Neural progenitor cell (in vitro differentiated cells): Measurements from ENCODE around the gene TCERG1L. TPM values are rescaled to one million over a fixed set of nuclear protein-coding genes. Genes with fewer than 3 reads are reported as not detected.

Experiments
- DNase-seq: peaks from one replicate; pipeline ENCODE4 v3.0.0-alpha.2; 2016; ENCODE audit warnings: low spot score
- H2AFZ ChIP-seq: fragments of 200-600 bp; sonication (generic); replicated peaks from 2 replicates; pipeline ENCODE4 v1.6.1; 2016; ENCODE audit warnings: antibody characterized with exemption
- H3F3A ChIP-seq: fragments of 200-600 bp; sonication (generic); 2 replicates; pipeline ENCODE4 v1.6.1; 2016; ENCODE audit warnings: antibody characterized with exemption, low read depth
- H3K27ac ChIP-seq: fragments of 200-600 bp; sonication (generic); 2 replicates; pipeline ENCODE4 v1.5.1; 2016; ENCODE audit warnings: mild to moderate bottlenecking
- H3K27me3 ChIP-seq: fragments of 200-600 bp; sonication (generic); 2 replicates; pipeline ENCODE4 v1.6.1; 2016; ENCODE audit warnings: mild to moderate bottlenecking, moderate library complexity
- H3K36me3 ChIP-seq: fragments of 200-600 bp; sonication (generic); 2 replicates; pipeline ENCODE4 v1.5.1; 2016
- H3K4me1 ChIP-seq: fragments of 200-600 bp; sonication (generic); 2 replicates; pipeline ENCODE4 v1.6.1; 2016; ENCODE audit warnings: mixed run types
- H3K4me2 ChIP-seq: fragments of 200-600 bp; sonication (generic); 2 replicates; pipeline ENCODE4 v1.6.1; 2016
- H3K4me3 ChIP-seq: fragments of 200-600 bp; sonication (generic); 2 replicates; pipeline ENCODE4 v1.5.1; 2016
- H3K79me2 ChIP-seq: fragments of 200-600 bp; sonication (generic); 2 replicates; pipeline ENCODE4 v1.6.1; 2016; ENCODE audit warnings: low read depth
- H3K9ac ChIP-seq: fragments of 200-600 bp; sonication (generic); 2 replicates; pipeline ENCODE4 v1.6.1; 2016
- H3K9me3 ChIP-seq: fragments of 200-600 bp; sonication (generic); 2 replicates; pipeline ENCODE4 v1.5.1; 2016; ENCODE audit warnings: low read depth
- H4K20me1 ChIP-seq: fragments of 200-600 bp; sonication (generic); 2 replicates; pipeline ENCODE4 v1.6.1; 2016; ENCODE audit warnings: low read depth
- H3K27ac Mint-ChIP-seq: 3 replicates; pipeline ENCODE4 v1.8.0; 2021; ENCODE audit warnings: mixed read lengths
- H3K27me3 Mint-ChIP-seq: 2 replicates; pipeline ENCODE4 v1.8.0; 2022; ENCODE audit warnings: low read depth, mild to moderate bottlenecking, inconsistent platforms, moderate library complexity, mixed read lengths; ENCODE audit not compliant: insufficient read depth
- H3K36me3 Mint-ChIP-seq: 3 replicates; pipeline ENCODE4 v1.8.0; 2021; ENCODE audit warnings: mixed read lengths
- H3K4me1 Mint-ChIP-seq: 3 replicates; pipeline ENCODE4 v1.8.0; 2021; ENCODE audit warnings: mixed read lengths
- H3K4me3 Mint-ChIP-seq: 3 replicates; pipeline ENCODE4 v1.8.0; 2021; ENCODE audit warnings: mild to moderate bottlenecking, moderate library complexity, mixed read lengths
- H3K9me3 Mint-ChIP-seq: 3 replicates; pipeline ENCODE4 v1.8.0; 2020; ENCODE audit warnings: mixed read lengths
- EZH2 ChIP-seq: fragments of 200-600 bp; sonication (generic); IDR thresholded peaks from 2 replicates; pipeline ENCODE4 v1.6.1; 2017; ENCODE audit warnings: antibody characterized with exemption, mild to moderate bottlenecking, moderate library complexity
- EZH2phosphoT487 ChIP-seq: fragments of 200-600 bp; sonication (generic); IDR thresholded peaks from 2 replicates; pipeline ENCODE4 v1.6.1; 2017; ENCODE audit warnings: antibody characterized with exemption
- total RNA-seq: library from RNA; depleted of rRNA; stranded (reverse); fragments of >200 nt; gene quantifications from 2 replicates; pipeline ENCODE4 v1.2.3, GENCODE V29; 2015; ENCODE audit warnings: low replicate concordance
- TF ChIP-seq, protein P1 (sequence below): fragments of 200-600 bp; sonication (generic); IDR thresholded peaks from 2 replicates; pipeline ENCODE4 v1.5.1; 2017; ENCODE audit warnings: antibody characterized with exemption, mild to moderate bottlenecking

TCERG1L gene
- total RNA-seq, 1 donor from 2014 or later = 1.8 TPM

DNA sequence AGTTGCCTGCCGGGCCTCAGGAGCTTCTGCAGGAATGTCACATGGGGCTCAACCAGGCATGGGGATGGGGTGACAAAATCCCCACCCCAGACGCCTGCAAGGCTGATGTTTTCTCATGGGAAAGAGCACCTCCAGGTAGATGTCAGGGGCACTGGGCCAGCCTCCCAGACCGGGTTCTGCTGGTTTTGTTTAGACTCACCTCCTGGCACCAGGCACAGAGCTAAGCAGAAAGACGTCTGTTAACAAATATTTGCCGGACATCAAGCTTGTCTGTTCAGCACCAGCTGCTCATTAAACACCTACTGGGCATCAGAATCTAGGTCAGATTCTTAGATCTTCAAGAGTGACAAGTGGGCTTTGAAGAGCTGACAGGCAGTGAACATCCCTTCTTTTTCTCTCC, 34.9 kb upstream of the TCERG1L start:
- peaks cover 17% of the 10 kb centered on the region for H3K27me3 Mint-ChIP-seq

DNA sequence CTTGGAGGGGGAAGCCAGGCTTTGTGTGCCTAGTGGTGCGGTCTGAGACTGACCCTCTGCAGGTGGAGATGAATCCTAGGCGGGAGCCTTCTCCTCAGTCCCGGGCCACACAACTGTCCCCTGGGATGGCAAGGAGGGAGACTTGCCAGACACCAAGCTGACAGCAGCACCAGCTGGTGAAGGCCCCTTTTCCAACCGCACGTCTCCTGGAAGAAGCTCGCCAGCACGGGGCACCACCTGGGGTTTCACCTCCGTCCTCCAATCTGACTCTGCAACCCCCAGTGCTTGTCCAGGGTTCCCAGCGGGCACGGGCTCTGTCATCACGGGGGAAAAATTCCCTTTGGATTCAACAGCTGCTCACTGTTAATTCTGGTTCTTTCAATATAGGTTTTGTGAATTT, 34.2 kb upstream of the TCERG1L start:
- Mint-ChIP-seq H3K36me3 (no peaks in the 10 kb centered on the region), H3K27me3 (peaks cover 15% of the 10 kb centered on the region), H3K9me3 (peaks cover 3% of the 10 kb centered on the region), H3K27ac (no peak overlapping the region), H3K4me1 (peaks cover 10% of the 10 kb centered on the region), H3K4me3 (no peak overlapping the region)
- DNase-seq = no peak
- Histone ChIP-seq H3K27ac (no peak overlapping the region), H2AFZ (no peak overlapping the region), H3K79me2 (no peaks in the 10 kb centered on the region), H3K4me1 (no peaks in the 10 kb centered on the region), H3K36me3 (no peaks in the 10 kb centered on the region), H3K4me2 (no peak overlapping the region), H4K20me1 (no peaks in the 10 kb centered on the region), H3K4me3 (no peak overlapping the region), H3K27me3 (no peaks in the 10 kb centered on the region), H3K9me3 (no peaks in the 10 kb centered on the region), H3F3A (no peaks in the 10 kb centered on the region), H3K9ac (no peak overlapping the region)
- TF ChIP-seq, protein P1, sequence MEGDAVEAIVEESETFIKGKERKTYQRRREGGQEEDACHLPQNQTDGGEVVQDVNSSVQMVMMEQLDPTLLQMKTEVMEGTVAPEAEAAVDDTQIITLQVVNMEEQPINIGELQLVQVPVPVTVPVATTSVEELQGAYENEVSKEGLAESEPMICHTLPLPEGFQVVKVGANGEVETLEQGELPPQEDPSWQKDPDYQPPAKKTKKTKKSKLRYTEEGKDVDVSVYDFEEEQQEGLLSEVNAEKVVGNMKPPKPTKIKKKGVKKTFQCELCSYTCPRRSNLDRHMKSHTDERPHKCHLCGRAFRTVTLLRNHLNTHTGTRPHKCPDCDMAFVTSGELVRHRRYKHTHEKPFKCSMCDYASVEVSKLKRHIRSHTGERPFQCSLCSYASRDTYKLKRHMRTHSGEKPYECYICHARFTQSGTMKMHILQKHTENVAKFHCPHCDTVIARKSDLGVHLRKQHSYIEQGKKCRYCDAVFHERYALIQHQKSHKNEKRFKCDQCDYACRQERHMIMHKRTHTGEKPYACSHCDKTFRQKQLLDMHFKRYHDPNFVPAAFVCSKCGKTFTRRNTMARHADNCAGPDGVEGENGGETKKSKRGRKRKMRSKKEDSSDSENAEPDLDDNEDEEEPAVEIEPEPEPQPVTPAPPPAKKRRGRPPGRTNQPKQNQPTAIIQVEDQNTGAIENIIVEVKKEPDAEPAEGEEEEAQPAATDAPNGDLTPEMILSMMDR = no peak
- TF ChIP-seq EZH2 (no peak), EZH2phosphoT487 (no peak)

More for the DNA sequence above, 34.9 kb upstream of the TCERG1L start:
- H3K27me3 ChIP-seq = no peaks in the 10 kb centered on the region
- no peak overlapping the region for H3K4me2 ChIP-seq
- H4K20me1 ChIP-seq = no peaks in the 10 kb centered on the region
- no peak overlapping the region for H3K27ac ChIP-seq
- Mint-ChIP-seq H3K9me3 (peaks cover 3% of the 10 kb centered on the region), H3K27ac (no peak overlapping the region), H3K36me3 (no peaks in the 10 kb centered on the region), H3K4me1 (peaks cover 17% of the 10 kb centered on the region), H3K4me3 (no peak overlapping the region)
- H2AFZ ChIP-seq = no peak overlapping the region
- H3K9ac ChIP-seq = no peak overlapping the region
- no peaks in the 10 kb centered on the region for H3K36me3 ChIP-seq
- no peaks in the 10 kb centered on the region for H3F3A ChIP-seq
- no peak for TF ChIP-seq EZH2
- TF ChIP-seq, protein P1 = no peak
- no peak for TF ChIP-seq EZH2phosphoT487
- H3K9me3 ChIP-seq = no peaks in the 10 kb centered on the region
- DNase-seq = no peak
- no peak overlapping the region for H3K4me3 ChIP-seq
- H3K4me1 ChIP-seq = no peaks in the 10 kb centered on the region
- no peaks in the 10 kb centered on the region for H3K79me2 ChIP-seq

DNA sequence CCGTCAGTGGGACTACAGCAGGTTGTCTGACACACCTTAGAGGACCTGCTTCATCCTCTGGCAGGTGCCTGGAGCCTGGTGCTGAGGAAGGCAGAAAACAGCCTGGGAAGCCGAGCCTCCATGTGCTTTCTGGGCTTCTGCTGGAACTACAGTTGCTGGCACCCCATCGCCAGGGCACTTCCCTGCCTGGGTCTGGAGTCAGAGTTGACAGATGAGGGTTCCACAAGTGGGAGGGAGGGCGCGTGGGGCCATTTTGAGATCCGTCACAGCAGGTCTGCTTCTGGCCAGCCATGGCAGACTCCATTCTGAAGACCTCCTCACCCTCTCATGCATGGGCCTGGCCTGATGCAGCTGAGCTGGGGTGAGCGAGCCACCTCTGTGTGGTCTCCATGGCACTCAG, 33.2 kb upstream of the TCERG1L start:
- H3K27ac ChIP-seq = no peak overlapping the region
- no peaks in the 10 kb centered on the region for H4K20me1 ChIP-seq
- peaks cover under 1% of the 10 kb centered on the region for H3K4me1 Mint-ChIP-seq
- H3K36me3 ChIP-seq = no peaks in the 10 kb centered on the region
- H2AFZ ChIP-seq = no peak overlapping the region
- no peak overlapping the region for H3K9ac ChIP-seq
- H3K36me3 Mint-ChIP-seq = no peaks in the 10 kb centered on the region
- H3K27me3 ChIP-seq = no peaks in the 10 kb centered on the region
- no peaks in the 10 kb centered on the region for H3K9me3 ChIP-seq
- TF ChIP-seq, protein P1 = no peak
- TF ChIP-seq EZH2phosphoT487 (no peak), EZH2 (no peak)
- no peak for DNase-seq
- H3K27me3 Mint-ChIP-seq = peaks cover 11% of the 10 kb centered on the region
- no peaks in the 10 kb centered on the region for H3K4me1 ChIP-seq
- H3K9me3 Mint-ChIP-seq = peaks cover 3% of the 10 kb centered on the region
- H3K4me2 ChIP-seq = no peak overlapping the region
- H3K4me3 ChIP-seq = no peak overlapping the region
- no peak overlapping the region for H3K27ac Mint-ChIP-seq
- no peaks in the 10 kb centered on the region for H3K79me2 ChIP-seq
- no peak overlapping the region for H3K4me3 Mint-ChIP-seq
- H3F3A ChIP-seq = no peaks in the 10 kb centered on the region

DNA sequence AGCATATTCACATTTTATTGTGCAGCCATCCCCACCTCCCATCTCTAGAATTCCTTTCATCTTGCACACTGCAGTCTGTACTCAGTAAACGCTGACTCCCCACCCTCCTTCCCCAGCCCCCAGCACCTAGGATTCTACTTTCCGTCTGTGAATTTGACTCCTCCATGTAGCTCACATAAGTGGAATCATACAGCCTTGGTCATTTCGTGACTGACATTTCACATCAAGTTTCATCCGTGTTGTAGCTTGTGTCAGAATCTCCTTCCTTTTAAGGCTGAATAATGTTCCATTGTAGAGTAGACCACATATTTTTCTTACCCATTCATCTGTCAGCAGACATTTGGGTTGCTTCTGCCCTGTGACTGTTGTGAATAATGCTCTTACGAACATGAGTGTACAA, 26.2 kb upstream of the TCERG1L start:
- Histone ChIP-seq H3K4me2 (no peak overlapping the region), H3K9me3 (peaks cover 5% of the 10 kb centered on the region), H4K20me1 (no peaks in the 10 kb centered on the region), H3K4me1 (no peaks in the 10 kb centered on the region), H3K27ac (no peak overlapping the region), H3F3A (no peaks in the 10 kb centered on the region), H3K4me3 (no peak overlapping the region), H3K27me3 (no peaks in the 10 kb centered on the region), H2AFZ (no peak overlapping the region), H3K9ac (no peak overlapping the region), H3K79me2 (no peaks in the 10 kb centered on the region), H3K36me3 (no peaks in the 10 kb centered on the region)
- Mint-ChIP-seq H3K27me3 (peaks cover 3% of the 10 kb centered on the region), H3K9me3 (peaks cover 6% of the 10 kb centered on the region), H3K4me3 (no peak overlapping the region), H3K4me1 (no peaks in the 10 kb centered on the region), H3K27ac (no peak overlapping the region), H3K36me3 (no peaks in the 10 kb centered on the region)
- DNase-seq = no peak
- TF ChIP-seq EZH2phosphoT487 (no peak), EZH2 (no peak)
- TF ChIP-seq, protein P1 = no peak
